OCI-LY3 (cell line): ENCODE results near the gene FSIP2.
"Not testable (repeated sequence)": the region's sequence is repeated elsewhere in the genome, so short reads cannot be mapped to it uniquely, and the experiment has no call there.

Experiments used
- H2AFZ ChIP-seq: fragments of 200-600, 300-600 bp; shearing (Covaris generic); 2 replicates; pipeline ENCODE4 v1.6.0; 2014; ENCODE audit warnings: antibody characterized with exemption, low read depth, low read length
- H3K27ac ChIP-seq: fragments of 200-600, 300-600 bp; sonication (generic); 2 replicates; pipeline ENCODE4 v1.5.1; 2014; ENCODE audit warnings: mild to moderate bottlenecking, low read length, moderate library complexity, mixed read lengths
- H3K27me3 ChIP-seq: fragments of 200-600, 300-600 bp; sonication (generic); 2 replicates; pipeline ENCODE4 v1.6.1; 2014; ENCODE audit warnings: low read depth, low read length, mixed read lengths
- H3K36me3 ChIP-seq: fragments of 200-600, 300-600 bp; sonication (generic); replicated peaks from 2 replicates; pipeline ENCODE3; 2014; ENCODE audit warnings: low read depth, low read length, mixed read lengths
- H3K4me1 ChIP-seq: fragments of 300-600, 200-600 bp; sonication (generic); 2 replicates; pipeline ENCODE4 v1.6.1; 2014; ENCODE audit warnings: low read length, mixed read lengths
- H3K4me2 ChIP-seq: fragments of 200-600, 300-600 bp; sonication (generic); 2 replicates; pipeline ENCODE4 v1.6.1; 2014; ENCODE audit warnings: low read length, mixed read lengths
- H3K4me3 ChIP-seq: fragments of 300-600, 200-600 bp; sonication (generic); 2 replicates; pipeline ENCODE4 v1.5.1; 2014; ENCODE audit warnings: antibody characterized with exemption, mild to moderate bottlenecking, low read length, moderate library complexity
- H3K79me2 ChIP-seq: fragments of 300-600, 200-600 bp; shearing (Covaris generic); 2 replicates; pipeline ENCODE4 v1.6.1; 2014; ENCODE audit warnings: mild to moderate bottlenecking, low read length, mixed read lengths
- H3K9ac ChIP-seq: fragments of 300-600, 200-600 bp; shearing (Covaris generic); 2 replicates; pipeline ENCODE4 v1.6.0; 2014; ENCODE audit warnings: mild to moderate bottlenecking, low read length, moderate library complexity
- H3K9me3 ChIP-seq: fragments of 200-600, 300-600 bp; shearing (Covaris generic); 2 replicates; pipeline ENCODE4 v1.6.1; 2014; ENCODE audit warnings: low read length, mixed read lengths; ENCODE audit not compliant: insufficient read depth
- H4K20me1 ChIP-seq: fragments of 200-600, 300-600 bp; sonication (generic); 2 replicates; pipeline ENCODE4 v1.6.1; 2016; ENCODE audit warnings: low read length, mixed read lengths; ENCODE audit not compliant: insufficient read depth
- CTCF ChIP-seq: fragments of 200-600, 300-600 bp; sonication (generic); IDR thresholded peaks from 2 replicates; pipeline ENCODE4 v1.5.1; 2014; ENCODE audit warnings: antibody characterized with exemption, low read length, low read depth
- EZH2phosphoT487 ChIP-seq: fragments of 200-600 bp; shearing (Covaris generic); IDR thresholded peaks from 2 replicates; pipeline ENCODE4 v1.6.1; 2018; ENCODE audit warnings: antibody characterized with exemption, mixed run types, low read depth

The FSIP2 gene

GRCh38 chr2:185859506-185859905 is 120.9 kb downstream of the FSIP2 start:
- no peaks in the 10 kb centered on the region for H3K79me2 ChIP-seq
- no peaks in the 10 kb centered on the region for H4K20me1 ChIP-seq
- H3K9ac ChIP-seq: no peak overlapping the region
- H3K27me3 ChIP-seq: no peaks in the 10 kb centered on the region
- no peaks in the 10 kb centered on the region for H3K9me3 ChIP-seq
- H3K4me2 ChIP-seq: no peak overlapping the region
- no peak for TF ChIP-seq CTCF
- no peaks in the 10 kb centered on the region for H3K4me1 ChIP-seq
- H3K4me3 ChIP-seq: no peak overlapping the region
- H3K27ac ChIP-seq: no peak overlapping the region
- H3K36me3 ChIP-seq: no peaks in the 10 kb centered on the region
- H2AFZ ChIP-seq: no peak overlapping the region

- Histone ChIP-seq H3K9me3 (no peaks in the 10 kb centered on the region), H3K27ac (no peak overlapping the region), H2AFZ (no peak overlapping the region), H3K27me3 (no peaks in the 10 kb centered on the region), H3K9ac (no peak overlapping the region), H3K4me3 (no peak overlapping the region), H3K4me1 (no peaks in the 10 kb centered on the region), H3K4me2 (no peak overlapping the region), H3K79me2 (no peaks in the 10 kb centered on the region), H4K20me1 (no peaks in the 10 kb centered on the region), H3K36me3 (no peaks in the 10 kb centered on the region)
- no peak for TF ChIP-seq EZH2phosphoT487
- no peak for TF ChIP-seq CTCF
These were observed 121.7 kb downstream of the FSIP2 start for GRCh38 chr2:185860321-185860720.

- Histone ChIP-seq H3K9ac (no peak overlapping the region), H3K4me1 (no peaks in the 10 kb centered on the region), H3K4me2 (no peak overlapping the region), H3K27me3 (no peaks in the 10 kb centered on the region), H3K79me2 (no peaks in the 10 kb centered on the region), H2AFZ (no peak overlapping the region), H3K4me3 (no peak overlapping the region), H3K9me3 (no peaks in the 10 kb centered on the region), H3K27ac (no peak overlapping the region), H4K20me1 (no peaks in the 10 kb centered on the region), H3K36me3 (no peaks in the 10 kb centered on the region)
- TF ChIP-seq CTCF (no peak), EZH2phosphoT487 (no peak)
These were observed 124.2 kb downstream of the FSIP2 start for GRCh38 chr2:185862657-185863398.

GRCh38 chr2:185864468-185865260 is 126.1 kb downstream of the FSIP2 start:
- H3K4me3 ChIP-seq, H3K36me3 ChIP-seq, H3K9ac ChIP-seq, H3K79me2 ChIP-seq, H4K20me1 ChIP-seq, H3K4me1 ChIP-seq, H2AFZ ChIP-seq, H3K4me2 ChIP-seq, H3K27ac ChIP-seq, H3K27me3 ChIP-seq, H3K9me3 ChIP-seq: not testable (repeated sequence)
